Measurements from ENCODE around the gene ABI1.

ABI1 gene

DNA sequence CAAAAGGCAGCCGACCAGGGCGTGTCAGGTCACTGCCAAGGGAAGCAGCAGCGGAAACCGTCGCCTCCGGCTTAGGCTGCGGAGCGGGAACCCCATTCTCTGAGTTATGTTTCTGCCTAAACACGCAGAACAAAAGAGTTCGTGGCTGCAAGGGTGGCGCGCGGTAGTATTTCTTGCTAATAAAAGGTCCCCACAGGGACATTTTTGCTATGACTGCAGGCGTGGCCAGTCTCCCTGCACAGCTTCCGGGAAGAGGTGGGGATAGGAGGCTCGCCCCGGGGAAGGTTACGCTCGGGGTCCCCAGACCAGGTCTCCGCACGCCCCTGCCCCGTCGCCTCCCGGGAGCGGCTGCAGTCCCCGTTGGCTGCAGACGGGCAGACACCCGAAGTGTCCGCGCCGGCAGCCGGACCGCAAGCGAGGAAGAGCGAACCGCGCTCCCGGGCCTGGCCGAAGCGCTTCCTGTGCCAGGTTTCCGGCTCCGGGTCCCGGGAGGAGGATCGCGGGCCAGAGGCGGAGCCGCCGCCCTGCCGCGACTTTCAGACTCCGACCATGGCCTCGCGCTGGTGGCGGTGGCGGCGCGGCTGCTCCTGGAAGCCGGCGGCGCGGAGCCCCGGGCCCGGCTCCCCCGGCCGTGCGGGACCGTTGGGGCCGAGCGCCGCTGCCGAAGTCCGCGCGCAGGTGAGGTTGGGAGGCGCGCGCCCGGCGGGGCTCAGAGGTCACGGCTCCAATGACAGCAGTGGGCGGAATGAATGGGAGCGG lies 163.4 kb downstream of the ABI1 start, which contains the start of gene PDSS1:
PDSS1 (plus strand) TSS at position 539 of the 759 bp plus-strand sequence; CDS start at position 550, 11 bp downstream.
- Histone ChIP-seq H3K4me3 (ENCODE audit: low read depth, low read length) (peak within 1 kb of the TSS; percentile 66), H3K27me3 (no peaks in the 10 kb centered on the region), H3K4me1 (no peaks in the 10 kb centered on the region), H3K36me3 (peaks cover 13% of the 10 kb centered on the region), H3K9me3 (no peaks in the 10 kb centered on the region)
- TF ChIP-seq, protein P1, sequence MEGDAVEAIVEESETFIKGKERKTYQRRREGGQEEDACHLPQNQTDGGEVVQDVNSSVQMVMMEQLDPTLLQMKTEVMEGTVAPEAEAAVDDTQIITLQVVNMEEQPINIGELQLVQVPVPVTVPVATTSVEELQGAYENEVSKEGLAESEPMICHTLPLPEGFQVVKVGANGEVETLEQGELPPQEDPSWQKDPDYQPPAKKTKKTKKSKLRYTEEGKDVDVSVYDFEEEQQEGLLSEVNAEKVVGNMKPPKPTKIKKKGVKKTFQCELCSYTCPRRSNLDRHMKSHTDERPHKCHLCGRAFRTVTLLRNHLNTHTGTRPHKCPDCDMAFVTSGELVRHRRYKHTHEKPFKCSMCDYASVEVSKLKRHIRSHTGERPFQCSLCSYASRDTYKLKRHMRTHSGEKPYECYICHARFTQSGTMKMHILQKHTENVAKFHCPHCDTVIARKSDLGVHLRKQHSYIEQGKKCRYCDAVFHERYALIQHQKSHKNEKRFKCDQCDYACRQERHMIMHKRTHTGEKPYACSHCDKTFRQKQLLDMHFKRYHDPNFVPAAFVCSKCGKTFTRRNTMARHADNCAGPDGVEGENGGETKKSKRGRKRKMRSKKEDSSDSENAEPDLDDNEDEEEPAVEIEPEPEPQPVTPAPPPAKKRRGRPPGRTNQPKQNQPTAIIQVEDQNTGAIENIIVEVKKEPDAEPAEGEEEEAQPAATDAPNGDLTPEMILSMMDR (IDR thresholded peaks at IDR 0.05; ENCODE audit: low read depth, low read length): no peak
- DNase-seq: peak; percentile 73

DNA sequence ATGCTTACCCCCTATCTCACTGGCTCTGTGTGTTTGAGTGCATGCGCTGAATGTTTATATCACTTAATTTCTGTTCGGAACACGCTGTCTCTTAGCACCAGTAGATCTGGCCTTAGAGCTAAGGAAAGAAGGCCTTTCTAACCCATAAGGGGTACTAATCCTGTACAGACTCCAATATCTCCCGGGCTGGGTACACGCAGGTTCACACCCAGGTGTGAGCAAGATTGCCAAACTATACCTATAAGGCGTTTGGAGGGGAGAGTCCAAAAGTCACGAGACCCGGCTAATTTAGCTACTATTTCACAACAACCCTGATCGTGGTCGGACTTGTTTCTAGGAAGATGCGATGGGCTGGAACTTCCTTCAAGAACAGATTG lies 164.0 kb downstream of the ABI1 start:
- Histone ChIP-seq H3K4me1 (no peaks in the 10 kb centered on the region), H3K27me3 (no peaks in the 10 kb centered on the region)
- TF ChIP-seq, protein P1 (IDR thresholded peaks at IDR 0.05; ENCODE audit: low read depth, low read length): no peak

More for the DNA sequence above, 164.0 kb downstream of the ABI1 start:
- no peaks in the 10 kb centered on the region for H3K9me3 ChIP-seq
- DNase-seq: no peak
- H3K36me3 ChIP-seq: peaks cover 9% of the 10 kb centered on the region
- H3K4me3 ChIP-seq (ENCODE audit: low read depth, low read length): peak overlapping the region; percentile 66

Data from BE2C (cell line).